Pancreas (tissue), 10 donors: ENCODE results near the gene ADAMTSL1. TPM values are rescaled to one million over a fixed set of nuclear protein-coding genes. Genes with fewer than 3 reads are reported as not detected.

Source experiments
- ATAC-seq, 4 donors: fragments of 200-7000 bp; cut with Tn5 transposase; one replicate each; pipeline versions ENCODE4 v1.8.0 to v1.9.1; 2020; ENCODE audit warnings: mild to moderate bottlenecking in 4 of 4, moderate library complexity in 4 of 4
- DNase-seq, 6 donors: peaks; one replicate each; pipeline ENCODE4 v3.0.0-alpha.2; 2020
- FAIRE-seq: peaks from 2 replicates; lab custom pipeline; 2012; peaks lifted over from hg19 to GRCh38; lab: Jason Lieb, UNC
- H3K27ac ChIP-seq, 4 donors: fragments of 200-600 bp; sonication (generic); 1 replicate in 3 of 4; 2 replicates in 1 of 4; pipeline versions ENCODE4 v1.5.0 to v1.8.0; 2020
- H3K27me3 ChIP-seq, 4 donors: fragments of 200-600 bp; one replicate each; pipeline ENCODE4 v1.8.0; 2021
- H3K36me3 ChIP-seq, 3 donors: fragments of 200-600 bp; sonication (generic) in 1 of 3; one replicate each; pipeline versions ENCODE4 v1.5.0 to v1.8.0; 2020 to 2021
- H3K4me1 ChIP-seq, 3 donors: fragments of 200-600 bp; one replicate each; pipeline ENCODE4 v1.8.0; 2021
- H3K4me3 ChIP-seq, 4 donors: fragments of 200-600 bp; sonication (generic) in 2 of 4; one replicate each; pipeline versions ENCODE4 v1.5.0 to v1.8.0; 2020 to 2021
- H3K9me3 ChIP-seq, 4 donors: fragments of 200-600 bp; one replicate each; pipeline ENCODE4 v1.8.0; 2021
- WGBS, 2 donors: extraction: QIAGEN DNeasy Blood & Tissue Kit; methylation state at CpG; one replicate each; pipeline ENCODE4 v1.1.7; 2013; 5-methylcytosine and 5-hydroxymethylcytosine counted together
- intact Hi-C, 3 donors: fragments of 100-400 bp; cut with DNase I; formaldehyde crosslinking; loops; one replicate each; pipeline versions ENCODE4 v1.11.1 to v1.14.2; 2022
- polyA plus RNA-seq, 2 donors: library from polyadenylated mRNA; stranded (reverse); fragments of 200-250 nt; gene quantifications; one replicate each; pipeline ENCODE4 v1.2.3, GENCODE V29; 2013
- total RNA-seq, 6 donors: library from RNA; stranded (reverse); fragmentation: NEBNext Ultra II Directional in 4 of 6; extraction: Animal tissue kit (Norgen Biotek cat#: 25700) in 4 of 6; gene quantifications; one replicate each; pipeline versions ENCODE4 v1.2.1 to v1.2.4, GENCODE V29; 2021 to 2023
- TF ChIP-seq, protein P1 (sequence below), 4 donors: fragments of 200-600 bp; sonication (generic) in 3 of 4; IDR thresholded peaks; one replicate each; pipeline versions ENCODE4 v1.5.0 to v1.8.0; 2021; ENCODE audit warnings: antibody characterized with exemption in 4 of 4
- donor health status: healthy with polysubstance abuse.
- donor health status: DM: no; HTN: no; CAD: no; lungs with moderate emphysema.
- donor health status: DM: no; HTN: no; CAD: no.
- donor health status: control.
- donor health status: control.
- donor health status: Bipolar disorder and iron deficiency.
- donor health status: DM: yes; HTN: yes; CAD: no.
- donor health status: DM: no; HTN: no; CAD: no.
- donor health status: DM: no; HTN: no; CAD: no.
- donor health status: DM: yes; HTN: yes; CAD: no.

ADAMTSL1 gene
- total and polyA plus RNA-seq, 8 donors, result 0.24 to 2.1 (median 0.67) TPM

- 85 to 88% methylated on average over 2 of the region's 2 CpGs for WGBS, 2 donors
- H3K9me3 ChIP-seq, result no peaks in the 10 kb centered on the region
- TF ChIP-seq, protein P1, sequence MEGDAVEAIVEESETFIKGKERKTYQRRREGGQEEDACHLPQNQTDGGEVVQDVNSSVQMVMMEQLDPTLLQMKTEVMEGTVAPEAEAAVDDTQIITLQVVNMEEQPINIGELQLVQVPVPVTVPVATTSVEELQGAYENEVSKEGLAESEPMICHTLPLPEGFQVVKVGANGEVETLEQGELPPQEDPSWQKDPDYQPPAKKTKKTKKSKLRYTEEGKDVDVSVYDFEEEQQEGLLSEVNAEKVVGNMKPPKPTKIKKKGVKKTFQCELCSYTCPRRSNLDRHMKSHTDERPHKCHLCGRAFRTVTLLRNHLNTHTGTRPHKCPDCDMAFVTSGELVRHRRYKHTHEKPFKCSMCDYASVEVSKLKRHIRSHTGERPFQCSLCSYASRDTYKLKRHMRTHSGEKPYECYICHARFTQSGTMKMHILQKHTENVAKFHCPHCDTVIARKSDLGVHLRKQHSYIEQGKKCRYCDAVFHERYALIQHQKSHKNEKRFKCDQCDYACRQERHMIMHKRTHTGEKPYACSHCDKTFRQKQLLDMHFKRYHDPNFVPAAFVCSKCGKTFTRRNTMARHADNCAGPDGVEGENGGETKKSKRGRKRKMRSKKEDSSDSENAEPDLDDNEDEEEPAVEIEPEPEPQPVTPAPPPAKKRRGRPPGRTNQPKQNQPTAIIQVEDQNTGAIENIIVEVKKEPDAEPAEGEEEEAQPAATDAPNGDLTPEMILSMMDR (IDR thresholded peaks at IDR 0.05), result no peak
- ATAC-seq (no peak), DNase-seq (no peak), FAIRE-seq (no peak)
- H3K4me1 ChIP-seq, result peaks cover 0 to 2% (median 0%) of the 10 kb centered on the region in 3 donors
- no peak overlapping the region for H3K4me3 ChIP-seq
- H3K27ac ChIP-seq, result no peak overlapping the region
- H3K36me3 ChIP-seq, result no peaks in the 10 kb centered on the region
- no peaks in the 10 kb centered on the region for H3K27me3 ChIP-seq
- intact Hi-C loops, result no loop called here
These were observed 21.7 kb upstream of the ADAMTSL1 start for GRCh38 chr9:18452276-18452675.

GRCh38 chr9:18456624-18457237, 17.2 kb upstream of the ADAMTSL1 start:
- ATAC-seq, result no peak

DNA sequence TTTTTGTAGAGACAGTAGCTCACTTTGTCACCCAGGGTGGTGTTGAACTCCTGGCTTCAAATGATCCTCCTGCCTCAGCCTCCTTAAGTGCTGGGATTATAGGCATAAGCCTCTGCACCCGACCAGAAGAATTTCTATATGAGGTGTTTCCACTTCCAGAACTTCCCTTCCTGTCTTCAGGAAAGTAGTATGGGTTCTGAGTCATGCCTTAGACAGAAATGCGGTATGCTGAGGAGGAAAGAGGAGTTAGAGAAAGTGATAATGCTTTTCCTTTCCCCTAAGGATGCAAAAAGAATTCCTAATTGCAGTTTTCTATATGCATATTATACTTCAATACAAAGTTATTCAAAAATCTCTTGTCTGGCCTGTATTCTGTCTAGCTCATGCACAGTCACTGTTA, 16.4 kb upstream of the ADAMTSL1 start:
- Histone ChIP-seq H3K36me3 (no peaks in the 10 kb centered on the region), H3K4me3 (no peak overlapping the region), H3K9me3 (no peaks in the 10 kb centered on the region), H3K4me1 (no peaks in the 10 kb centered on the region), H3K27ac (no peak overlapping the region), H3K27me3 (no peaks in the 10 kb centered on the region)
- intact Hi-C loops, result no loop called here
- TF ChIP-seq, protein P1 (IDR thresholded peaks at IDR 0.05), result no peak
- no peak for ATAC-seq
- WGBS, 2 donors, result 84 to 90% methylated on average over 2 of the region's 2 CpGs
- no peak for FAIRE-seq
- no peak for DNase-seq

More at GRCh38 chr9:18456624-18457237, 17.2 kb upstream of the ADAMTSL1 start:
- TF ChIP-seq, protein P1 (IDR thresholded peaks at IDR 0.05), result no peak
- Histone ChIP-seq H3K27ac (no peak overlapping the region), H3K9me3 (no peaks in the 10 kb centered on the region), H3K36me3 (no peaks in the 10 kb centered on the region), H3K4me1 (no peaks in the 10 kb centered on the region), H3K4me3 (no peak overlapping the region), H3K27me3 (no peaks in the 10 kb centered on the region)
- WGBS, 2 donors, result 68 to 73% methylated on average over 4 of the region's 4 CpGs
- intact Hi-C loops, result no loop called here
- DNase-seq, result no peak
- FAIRE-seq, result no peak

DNA sequence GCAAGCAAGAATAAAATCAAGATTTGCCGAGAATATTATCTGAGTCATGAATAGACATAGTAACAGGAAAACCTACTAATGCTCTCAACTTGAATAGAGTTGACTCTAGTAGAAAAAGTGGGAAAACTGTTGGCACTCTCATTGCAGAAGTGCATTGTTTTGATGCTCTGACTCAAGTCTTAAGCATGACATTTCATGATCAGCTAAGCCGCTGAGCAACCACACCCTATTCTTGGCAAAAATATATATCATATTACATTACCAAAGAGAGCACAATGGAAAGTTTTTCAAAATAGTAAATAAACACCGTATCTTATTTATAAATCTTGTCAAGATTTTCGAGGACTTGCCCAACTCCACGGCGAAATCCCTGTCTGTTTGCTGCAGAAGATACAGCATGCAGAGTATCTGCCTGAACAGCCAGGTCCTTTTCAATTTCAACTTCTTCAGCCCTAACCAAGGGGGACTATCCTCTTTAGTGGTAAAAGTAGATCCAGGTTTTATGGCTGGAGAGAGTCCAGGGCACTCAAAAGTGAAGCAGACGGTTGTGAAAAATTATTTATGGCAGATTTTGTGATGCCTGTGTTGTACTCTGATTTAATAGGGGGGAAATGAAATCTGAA, 13.9 kb upstream of the ADAMTSL1 start:
- no peak for FAIRE-seq
- WGBS, 2 donors, result 73 to 77% methylated on average over 7 of the region's 7 CpGs
- no peak for DNase-seq
- intact Hi-C loops, result no loop called here
- Histone ChIP-seq H3K27ac (no peak overlapping the region), H3K4me3 (no peak overlapping the region), H3K27me3 (no peaks in the 10 kb centered on the region), H3K9me3 (no peaks in the 10 kb centered on the region), H3K4me1 (no peaks in the 10 kb centered on the region), H3K36me3 (no peaks in the 10 kb centered on the region)
- TF ChIP-seq, protein P1 (IDR thresholded peaks at IDR 0.05), result no peak
- ATAC-seq, result no peak

GRCh38 chr9:18461496-18461895, 12.5 kb upstream of the ADAMTSL1 start:
- H3K27me3 ChIP-seq, result no peaks in the 10 kb centered on the region
- no peak overlapping the region for H3K27ac ChIP-seq
- WGBS, 2 donors, result 49 to 52% methylated on average over 4 of the region's 4 CpGs
- H3K9me3 ChIP-seq, result no peaks in the 10 kb centered on the region
- H3K4me1 ChIP-seq, result no peaks in the 10 kb centered on the region
- FAIRE-seq (no peak), ATAC-seq (no peak), DNase-seq (no peak)
- no peaks in the 10 kb centered on the region for H3K36me3 ChIP-seq
- no peak overlapping the region for H3K4me3 ChIP-seq
- TF ChIP-seq, protein P1 (IDR thresholded peaks at IDR 0.05), result no peak
- intact Hi-C loops, result no loop called here
